SK-N-SH treated with all-trans-retinoic acid at 6 μM for 48 hours (cell line): Measurements from ENCODE around the gene NGLY1.

Source experiments
- ARNTL ChIP-seq: fragments of 450-650 bp; formaldehyde crosslinking; IDR thresholded peaks from 2 replicates; pipeline ENCODE4 v1.5.0; 2020; ENCODE audit warnings: low read depth, mild to moderate bottlenecking, moderate library complexity, borderline replicate concordance
- RARB ChIP-seq: fragments of 250-450 bp; sonication (Bioruptor Pico); IDR thresholded peaks from 2 replicates; pipeline ENCODE4 v1.8.0; 2021; ENCODE audit warnings: mild to moderate bottlenecking, moderate library complexity

- TF ChIP-seq RARB (CRISPR knock-in tag) (no peak), ARNTL (CRISPR knock-in tag) (no peak)
Observed at GRCh38 chr3:25723802-25724201, 59.4 kb downstream of the NGLY1 start.
